B cell (primary cell): Measurements from ENCODE around the gene OR10A5. TPM values are rescaled to one million over a fixed set of nuclear protein-coding genes. Genes with fewer than 3 reads are reported as not detected.

Experiments used
- ATAC-seq: fragments of 200-7000 bp; cut with Tn5 transposase; one replicate; pipeline ENCODE4 v1.10.0; 2021; ENCODE audit warnings: low read depth, mild to moderate bottlenecking, moderate number of reproducible peaks, moderate library complexity
- CTCF ChIA-PET: fragments of 350-600 bp; sonication (Branson Sonifier 250); formaldehyde crosslinking; loops from one replicate; lab custom pipeline; 2021; ENCODE audit warnings: antibody characterized with exemption, inconsistent platforms; lab: Charles Lee
- POLR2A ChIA-PET: fragments of 350-600 bp; sonication (Branson Sonifier 250); formaldehyde crosslinking; loops from one replicate; lab custom pipeline; 2021; ENCODE audit warnings: antibody characterized with exemption; lab: Charles Lee
- DNase-seq: peaks from one replicate; pipeline ENCODE4 v3.0.0; 2013
- H2AFZ ChIP-seq: 2 replicates; pipeline ENCODE4 v1.6.1; 2012; ENCODE audit warnings: mild to moderate bottlenecking, low read depth, low read length; ENCODE audit not compliant: insufficient read depth, poor library complexity, severe bottlenecking
- H3K27ac ChIP-seq, 2 donors: 1 replicate in 1 of 2; 2 replicates in 1 of 2; pipeline ENCODE4 v1.5.1; 2012 to 2013; ENCODE audit warnings: low read length in 2 of 2, mild to moderate bottlenecking in 2 of 2, moderate library complexity in 1 of 2
- H3K27me3 ChIP-seq, 4 experiments: fragments of 200-600 bp in 1 of 4; sonication (generic) in 1 of 4; replicated peaks in 1 of 4; 1 replicate in 2 of 4; 2 replicates in 2 of 4; pipeline versions ENCODE4 v1.6.1 to v1.7.0; 2013 to 2016; ENCODE audit warnings: low read length in 3 of 4, mild to moderate bottlenecking in 2 of 4, mixed read lengths in 1 of 4, moderate library complexity in 1 of 4; ENCODE audit not compliant: insufficient read depth in 4 of 4, control insufficient read depth in 3 of 4; ENCODE audit errors: control extremely low read depth in 1 of 4
- H3K36me3 ChIP-seq, 2 experiments: replicated peaks in 1 of 2; 1 replicate in 1 of 2; 2 replicates in 1 of 2; pipeline versions ENCODE4 v1.6.1 to v1.7.1; 2013; ENCODE audit warnings: low read length in 1 of 2; ENCODE audit not compliant: insufficient read depth in 2 of 2, control insufficient read depth in 1 of 2; ENCODE audit errors: control extremely low read depth in 1 of 2, extremely low read depth in 1 of 2
- H3K4me1 ChIP-seq, 2 donors: fragments of 200-600 bp in 1 of 2; sonication (generic) in 1 of 2; 1 replicate in 1 of 2; 2 replicates in 1 of 2; pipeline versions ENCODE4 v1.5.1 to v1.6.1; 2013 to 2017; ENCODE audit warnings: low read length in 2 of 2; ENCODE audit not compliant: control insufficient read depth in 2 of 2, insufficient read depth in 2 of 2
- H3K4me2 ChIP-seq: replicated peaks from 2 replicates; pipeline ENCODE3; 2012; ENCODE audit warnings: mild to moderate bottlenecking, low read depth, low read length; ENCODE audit not compliant: poor library complexity, severe bottlenecking
- H3K4me3 ChIP-seq, 5 experiments: fragments of 200-600 bp in 1 of 5; sonication (generic) in 1 of 5; 1 replicate in 3 of 5; 2 replicates in 2 of 5; pipeline versions ENCODE4 v1.5.1 to v1.7.0; 2011 to 2016; ENCODE audit warnings: low read length in 4 of 5, mild to moderate bottlenecking in 4 of 5, low read depth in 2 of 5, control low read depth in 1 of 5, moderate library complexity in 1 of 5; ENCODE audit not compliant: insufficient read depth in 1 of 5; ENCODE audit errors: control extremely low read depth in 1 of 5, extremely low read depth in 1 of 5
- H3K79me2 ChIP-seq: fragments of 200-600 bp; sonication (generic); one replicate; pipeline ENCODE4 v1.6.0; 2016; ENCODE audit warnings: low read length; ENCODE audit not compliant: control insufficient read depth, insufficient read depth
- H3K9ac ChIP-seq: fragments of 200-600 bp; sonication (generic); 2 replicates; pipeline ENCODE4 v1.6.1; 2017; ENCODE audit warnings: mild to moderate bottlenecking, low read length, moderate library complexity
- H3K9me3 ChIP-seq, 3 donors: one replicate each; pipeline versions ENCODE4 v1.6.1 to v1.7.1; 2013; ENCODE audit warnings: low read length in 2 of 3; ENCODE audit not compliant: control insufficient read depth in 2 of 3, insufficient read depth in 1 of 3; ENCODE audit errors: control extremely low read depth in 1 of 3
- H4K20me1 ChIP-seq: 2 replicates; pipeline ENCODE4 v1.6.0; 2012; ENCODE audit warnings: mild to moderate bottlenecking, low read length; ENCODE audit not compliant: insufficient read depth, control insufficient read depth, poor library complexity, severe bottlenecking
- H3K27ac Mint-ChIP-seq: one replicate; pipeline ENCODE4 v1.8.0; 2021; ENCODE audit warnings: mixed read lengths
- H3K27me3 Mint-ChIP-seq: one replicate; pipeline ENCODE4 v1.8.0; 2021; ENCODE audit warnings: mixed read lengths
- H3K4me1 Mint-ChIP-seq: one replicate; pipeline ENCODE4 v1.8.0; 2021; ENCODE audit warnings: mixed read lengths
- H3K4me3 Mint-ChIP-seq: one replicate; pipeline ENCODE4 v1.8.0; 2021; ENCODE audit warnings: mixed read lengths
- H3K9me3 Mint-ChIP-seq: one replicate; pipeline ENCODE4 v1.8.0; 2022; ENCODE audit warnings: mixed read lengths; ENCODE audit not compliant: insufficient read depth
- EZH2 ChIP-seq: IDR thresholded peaks from 2 replicates; pipeline ENCODE4 v1.6.1; 2012; ENCODE audit warnings: borderline replicate concordance, low read depth, mild to moderate bottlenecking, moderate library complexity, low read length; ENCODE audit not compliant: insufficient read depth, poor library complexity, severe bottlenecking
- WGBS: methylation state at CpG from one replicate; pipeline ENCODE4 v1.1.5; 2013; ENCODE audit warnings: missing lambda C conversion rate; ENCODE audit not compliant: insufficient coverage; 5-methylcytosine and 5-hydroxymethylcytosine counted together
- intact Hi-C: fragments of 100-400 bp; cut with micrococcal nuclease; formaldehyde crosslinking; loops from one replicate; pipeline ENCODE4 v1.10.0; 2022
- polyA plus RNA-seq: library from polyadenylated mRNA; depleted of rRNA; stranded (reverse); fragments of >200 nt; gene quantifications from 2 replicates; pipeline ENCODE4 v1.2.3, GENCODE V29; 2012
- total RNA-seq, 2 donors: library from RNA; stranded (reverse); fragments of 120-200 nt in 1 of 2; gene quantifications; 1 replicate in 1 of 2; 2 replicates in 1 of 2; pipeline versions ENCODE4 v1.2.3 to v1.2.4, GENCODE V29; 2013 to 2022
- TF ChIP-seq, protein P1 (sequence below): fragments of 200-600 bp; IDR thresholded peaks from one replicate; pipeline ENCODE4 v1.8.0; 2022; ENCODE audit warnings: antibody characterized with exemption, mild to moderate bottlenecking

OR10A5 gene
- total and polyA plus RNA-seq, 2 donors (not counting 1 experiment from before 2014, with no cell fraction given) = not detected

DNA sequence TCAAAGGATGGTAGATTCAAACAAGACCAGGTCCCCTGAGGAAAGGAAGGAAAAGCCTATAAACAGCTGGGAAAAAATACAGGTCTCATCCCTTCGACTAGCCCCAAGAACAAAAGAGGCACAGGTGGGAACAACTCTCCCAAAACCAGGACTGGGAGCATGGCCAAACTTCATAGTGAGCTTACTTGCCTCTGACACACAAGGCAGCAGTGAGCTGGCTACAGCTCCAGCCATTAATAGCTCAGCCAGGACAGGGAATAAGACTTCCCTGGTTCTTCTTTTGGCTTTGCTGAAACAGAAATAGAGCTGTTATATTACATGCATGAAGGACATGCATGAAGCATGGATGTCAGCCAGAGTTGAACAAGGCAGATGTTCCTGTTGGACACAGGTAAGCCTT, 17.5 kb downstream of the OR10A5 start, which contains the start of gene OR10A2:
OR10A2 (plus strand) TSS at position 97 of the 400 bp plus-strand sequence. CDS start 6,698 bp downstream, outside the sequence.
- no peak within 1 kb of the TSS for H3K27ac ChIP-seq
- H3K9me3 ChIP-seq = peaks cover 0 to 3% (median 0%) of the 10 kb centered on the region in 3 donors
- no peaks in the 10 kb centered on the region for H3K36me3 ChIP-seq
- Mint-ChIP-seq H3K27ac (no peak within 1 kb of the TSS), H3K4me3 (no peak within 1 kb of the TSS), H3K4me1 (no peaks in the 10 kb centered on the region), H3K27me3 (peaks cover 6% of the 10 kb centered on the region), H3K9me3 (peaks cover 9% of the 10 kb centered on the region)
- WGBS = 88% methylated on average over 1 of the region's 1 CpG
- H3K79me2 ChIP-seq = no peaks in the 10 kb centered on the region
- no peak within 1 kb of the TSS for H3K4me3 ChIP-seq
- no peaks in the 10 kb centered on the region for H4K20me1 ChIP-seq
- no peak within 1 kb of the TSS for H2AFZ ChIP-seq
- no peak within 1 kb of the TSS for H3K9ac ChIP-seq
- ChIA-PET CTCF (no interaction called here), POLR2A (no interaction called here)
- H3K4me2 ChIP-seq = no peak within 1 kb of the TSS
- intact Hi-C loops = no loop called here
- H3K27me3 ChIP-seq = no peaks in the 10 kb centered on the region
- no peaks in the 10 kb centered on the region for H3K4me1 ChIP-seq
- no peak for DNase-seq
- TF ChIP-seq, protein P1, sequence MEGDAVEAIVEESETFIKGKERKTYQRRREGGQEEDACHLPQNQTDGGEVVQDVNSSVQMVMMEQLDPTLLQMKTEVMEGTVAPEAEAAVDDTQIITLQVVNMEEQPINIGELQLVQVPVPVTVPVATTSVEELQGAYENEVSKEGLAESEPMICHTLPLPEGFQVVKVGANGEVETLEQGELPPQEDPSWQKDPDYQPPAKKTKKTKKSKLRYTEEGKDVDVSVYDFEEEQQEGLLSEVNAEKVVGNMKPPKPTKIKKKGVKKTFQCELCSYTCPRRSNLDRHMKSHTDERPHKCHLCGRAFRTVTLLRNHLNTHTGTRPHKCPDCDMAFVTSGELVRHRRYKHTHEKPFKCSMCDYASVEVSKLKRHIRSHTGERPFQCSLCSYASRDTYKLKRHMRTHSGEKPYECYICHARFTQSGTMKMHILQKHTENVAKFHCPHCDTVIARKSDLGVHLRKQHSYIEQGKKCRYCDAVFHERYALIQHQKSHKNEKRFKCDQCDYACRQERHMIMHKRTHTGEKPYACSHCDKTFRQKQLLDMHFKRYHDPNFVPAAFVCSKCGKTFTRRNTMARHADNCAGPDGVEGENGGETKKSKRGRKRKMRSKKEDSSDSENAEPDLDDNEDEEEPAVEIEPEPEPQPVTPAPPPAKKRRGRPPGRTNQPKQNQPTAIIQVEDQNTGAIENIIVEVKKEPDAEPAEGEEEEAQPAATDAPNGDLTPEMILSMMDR = no peak
- TF ChIP-seq EZH2 = no peak
- ATAC-seq = no peak

DNA sequence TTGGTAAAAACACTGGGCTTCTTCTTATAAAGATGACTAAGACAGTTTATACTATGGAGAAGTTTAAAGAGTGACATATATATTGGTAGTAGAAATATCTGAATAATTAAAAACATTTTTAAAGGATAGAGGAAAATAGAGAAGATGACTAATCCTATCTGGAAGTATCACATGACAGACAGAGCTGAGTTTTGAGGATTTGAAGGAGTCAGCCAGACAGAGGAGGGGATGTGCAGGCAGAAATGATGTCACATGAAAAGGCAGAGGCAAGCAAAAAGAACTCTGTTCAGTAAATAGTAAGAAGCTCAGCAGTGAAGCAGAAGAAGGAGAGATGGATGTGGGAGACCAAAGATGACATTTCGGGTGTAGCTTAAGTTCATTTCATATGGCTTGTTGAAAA, 19.0 kb downstream of the OR10A5 start:
- Histone ChIP-seq H2AFZ (no peak overlapping the region), H3K36me3 (no peaks in the 10 kb centered on the region), H3K4me1 (no peaks in the 10 kb centered on the region), H3K4me3 (no peak overlapping the region), H3K79me2 (no peaks in the 10 kb centered on the region), H3K9me3 (no peaks in the 10 kb centered on the region), H3K27me3 (no peaks in the 10 kb centered on the region), H3K9ac (no peak overlapping the region), H3K27ac (no peak overlapping the region), H3K4me2 (no peak overlapping the region), H4K20me1 (no peaks in the 10 kb centered on the region)
- POLR2A ChIA-PET = no interaction called here
- no CpG with 5 or more reads among the region's 1 CpG for WGBS
- no peak for ATAC-seq
- Mint-ChIP-seq H3K4me3 (no peak overlapping the region), H3K27ac (no peak overlapping the region), H3K27me3 (peaks cover 5% of the 10 kb centered on the region), H3K9me3 (peaks cover 7% of the 10 kb centered on the region), H3K4me1 (no peaks in the 10 kb centered on the region)
- TF ChIP-seq, protein P1 = no peak
- no peak for TF ChIP-seq EZH2
- intact Hi-C loops = no loop called here
- CTCF ChIA-PET = interaction anchor here (1.5 kb wide), 1 partner anchor 53 kb away, joined by 3 read pairs; no protein-coding TSS in a partner anchor
- no peak for DNase-seq
